A673 (cell line): Measurements from ENCODE around the gene TRIM61. TPM values are rescaled to one million over a fixed set of nuclear protein-coding genes. Genes with fewer than 3 reads are reported as not detected.
A peak's percentile ranks its signal among the peaks of the same experiment; 100 is the strongest.
"Not testable (repeated sequence)": the region's sequence is repeated elsewhere in the genome, so short reads cannot be mapped to it uniquely, and the experiment has no call there.

Experiments used
- BruUV-seq: library from RNA; stranded (reverse); fragments of 400-500 nt; replicated peaks from 2 replicates; lab custom pipeline; 2021; lab: Mats Ljungman, UMichigan
- CTCF ChIA-PET: fragments of 300-600 bp; sonication (Branson Sonifier 250); formaldehyde crosslinking; loops from one replicate; lab custom pipeline; 2022; ENCODE audit warnings: antibody characterized with exemption; lab: Charles Lee
- POLR2A ChIA-PET: fragments of 300-600 bp; sonication (Branson Sonifier 250); formaldehyde crosslinking; loops from one replicate; lab custom pipeline; 2022; ENCODE audit warnings: antibody characterized with exemption; ENCODE audit not compliant: low non-redundant PET; lab: Charles Lee
- DNase-seq: peaks from one replicate; pipeline ENCODE4 v3.0.0-alpha.2; 2015; ENCODE audit warnings: low spot score
- H3K27ac ChIP-seq: fragments of 200-600 bp; sonication (generic); 2 replicates; pipeline ENCODE4 v1.5.1; 2016; ENCODE audit warnings: mixed run types, low read depth, mild to moderate bottlenecking, mixed read lengths, antibody characterized with exemption, low read length; ENCODE audit not compliant: poor library complexity, severe bottlenecking
- H3K27me3 ChIP-seq: fragments of 200-600 bp; sonication (generic); replicated peaks from 2 replicates; pipeline ENCODE4 v1.6.1; 2017; ENCODE audit warnings: mixed run types, low read depth, mild to moderate bottlenecking, mixed read lengths, antibody characterized with exemption, low read length; ENCODE audit not compliant: insufficient read depth, poor library complexity
- H3K36me3 ChIP-seq: fragments of 200-600 bp; sonication (generic); 2 replicates; pipeline ENCODE4 v1.6.1; 2016; ENCODE audit warnings: mixed run types, mild to moderate bottlenecking, mixed read lengths, antibody characterized with exemption, low read length; ENCODE audit not compliant: insufficient read depth, poor library complexity, severe bottlenecking
- H3K4me1 ChIP-seq: fragments of 200-600 bp; sonication (generic); 2 replicates; pipeline ENCODE4 v1.6.1; 2017; ENCODE audit warnings: mixed run types, mild to moderate bottlenecking, mixed read lengths, antibody characterized with exemption, low read length; ENCODE audit not compliant: insufficient read depth, poor library complexity, severe bottlenecking
- H3K4me3 ChIP-seq: fragments of 200-600 bp; sonication (generic); 2 replicates; pipeline ENCODE4 v1.5.1; 2016; ENCODE audit warnings: low read depth, mixed run types, mild to moderate bottlenecking, mixed read lengths, low read length; ENCODE audit not compliant: poor library complexity, severe bottlenecking
- H3K9me3 ChIP-seq: fragments of 200-600 bp; sonication (generic); 2 replicates; pipeline ENCODE4 v1.6.1; 2016; ENCODE audit warnings: mixed run types, low read depth, mild to moderate bottlenecking, mixed read lengths, antibody characterized with exemption, low read length; ENCODE audit not compliant: poor library complexity, severe bottlenecking
- EZH2 ChIP-seq: fragments of 200-600 bp; sonication (generic); IDR thresholded peaks from 2 replicates; pipeline ENCODE4 v1.6.1; 2017; ENCODE audit warnings: borderline replicate concordance, low read depth, mild to moderate bottlenecking, mixed read lengths, antibody characterized with exemption, low read length; ENCODE audit not compliant: poor library complexity, severe bottlenecking
- intact Hi-C: fragments of 100-400 bp; cut with micrococcal nuclease; formaldehyde crosslinking; loops from one replicate; pipeline ENCODE4 v1.10.0; 2022; ENCODE audit not compliant: unreplicated experiment
- total RNA-seq: library from RNA; stranded (reverse); gene quantifications from 2 replicates; pipeline ENCODE4 v1.2.3, GENCODE V29; 2021
- TF ChIP-seq, protein P1 (sequence below): fragments of 300-800, 200-600 bp; sonication (generic); conservative IDR thresholded peaks from 2 replicates; pipeline ENCODE4 v1.5.1; 2017; ENCODE audit warnings: low read depth, mild to moderate bottlenecking, antibody characterized with exemption, low read length, moderate library complexity, mixed read lengths

The TRIM61 gene
- total RNA-seq, 1 experiment from 2014 or later, result 4.1 TPM

DNA sequence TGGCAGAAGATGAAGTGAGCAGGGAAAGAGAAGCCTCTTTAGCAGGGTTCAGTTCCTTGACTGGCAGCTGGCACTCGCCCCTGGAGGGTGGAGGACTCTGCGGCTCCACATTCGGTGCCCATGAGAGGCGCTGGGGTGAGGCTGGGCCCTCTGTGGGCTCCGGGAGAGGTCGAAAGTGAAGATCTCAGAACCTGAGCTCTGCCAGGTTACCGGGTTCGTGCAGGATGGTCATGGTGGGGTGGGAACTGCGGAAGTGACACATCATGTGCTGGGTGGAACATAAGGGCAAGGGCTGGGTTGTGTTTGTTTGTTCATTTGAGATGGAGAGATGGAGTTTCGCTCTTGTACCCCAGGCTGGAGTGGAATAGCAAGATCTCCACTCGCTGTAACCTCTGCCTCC, 44.2 kb downstream of the TRIM61 start:
- CTCF ChIA-PET, result interaction anchor here (0.6 kb wide), 1 partner anchor 163 kb away, joined by 3 read pairs; no protein-coding TSS in a partner anchor
- no peaks in the 10 kb centered on the region for H3K27me3 ChIP-seq
- POLR2A ChIA-PET, result no interaction called here
- no peaks in the 10 kb centered on the region for H3K9me3 ChIP-seq
- peaks cover 4% of the 10 kb centered on the region for H3K4me1 ChIP-seq
- TF ChIP-seq EZH2, result no peak
- TF ChIP-seq, protein P1, sequence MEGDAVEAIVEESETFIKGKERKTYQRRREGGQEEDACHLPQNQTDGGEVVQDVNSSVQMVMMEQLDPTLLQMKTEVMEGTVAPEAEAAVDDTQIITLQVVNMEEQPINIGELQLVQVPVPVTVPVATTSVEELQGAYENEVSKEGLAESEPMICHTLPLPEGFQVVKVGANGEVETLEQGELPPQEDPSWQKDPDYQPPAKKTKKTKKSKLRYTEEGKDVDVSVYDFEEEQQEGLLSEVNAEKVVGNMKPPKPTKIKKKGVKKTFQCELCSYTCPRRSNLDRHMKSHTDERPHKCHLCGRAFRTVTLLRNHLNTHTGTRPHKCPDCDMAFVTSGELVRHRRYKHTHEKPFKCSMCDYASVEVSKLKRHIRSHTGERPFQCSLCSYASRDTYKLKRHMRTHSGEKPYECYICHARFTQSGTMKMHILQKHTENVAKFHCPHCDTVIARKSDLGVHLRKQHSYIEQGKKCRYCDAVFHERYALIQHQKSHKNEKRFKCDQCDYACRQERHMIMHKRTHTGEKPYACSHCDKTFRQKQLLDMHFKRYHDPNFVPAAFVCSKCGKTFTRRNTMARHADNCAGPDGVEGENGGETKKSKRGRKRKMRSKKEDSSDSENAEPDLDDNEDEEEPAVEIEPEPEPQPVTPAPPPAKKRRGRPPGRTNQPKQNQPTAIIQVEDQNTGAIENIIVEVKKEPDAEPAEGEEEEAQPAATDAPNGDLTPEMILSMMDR, result no peak
- no peak for DNase-seq
- no peak overlapping the region for H3K4me3 ChIP-seq
- intact Hi-C loops, result no loop called here
- no TSS peak for BruUV-seq
- H3K36me3 ChIP-seq, result no peaks in the 10 kb centered on the region
- no peak overlapping the region for H3K27ac ChIP-seq

DNA sequence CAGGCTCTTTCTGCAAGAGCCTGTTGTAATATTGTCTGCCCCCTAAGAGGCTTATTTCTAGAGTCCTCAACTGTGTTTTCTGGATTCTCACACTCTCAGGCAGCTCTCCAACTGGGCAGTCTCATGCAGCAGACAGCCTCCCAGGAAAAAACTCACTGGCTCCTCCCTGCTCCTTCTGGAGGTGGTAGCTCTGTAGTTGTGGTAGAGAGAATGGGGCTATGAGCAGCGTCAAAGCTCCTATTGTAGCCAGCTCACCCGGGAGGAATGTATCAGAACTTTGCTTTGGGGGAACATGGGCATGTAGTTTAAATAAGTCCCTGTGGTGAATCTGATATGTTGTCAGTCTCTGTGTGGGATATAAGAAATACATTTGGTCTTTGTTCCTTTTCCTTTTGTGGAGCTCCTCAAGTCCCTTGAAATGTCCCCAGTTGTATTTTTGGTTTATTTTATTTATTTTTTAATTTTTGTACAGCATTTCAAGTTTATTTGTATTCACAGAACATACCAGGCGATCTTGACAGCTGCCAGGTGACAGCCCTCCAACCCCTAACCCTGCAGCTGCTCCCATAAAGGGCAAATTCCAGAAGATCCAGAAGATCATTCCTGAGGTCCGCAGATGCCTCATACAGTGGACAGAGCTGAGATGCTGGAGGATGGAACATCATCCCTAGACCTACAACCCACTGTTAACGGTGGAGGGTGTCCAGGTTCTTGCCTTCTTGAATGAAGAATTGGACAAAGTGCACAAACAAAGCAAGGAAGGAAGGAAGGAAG, 45.7 kb downstream of the TRIM61 start:
- Histone ChIP-seq H3K4me1 (peaks cover 4% of the 10 kb centered on the region), H3K27ac (no peak overlapping the region), H3K4me3 (no peak overlapping the region), H3K9me3 (no peaks in the 10 kb centered on the region), H3K27me3 (no peaks in the 10 kb centered on the region), H3K36me3 (no peaks in the 10 kb centered on the region)
- POLR2A ChIA-PET, result no interaction called here
- peak; percentile 18 for DNase-seq
- BruUV-seq, result no TSS peak
- intact Hi-C loops, result no loop called here
- TF ChIP-seq, protein P1, result no peak
- TF ChIP-seq EZH2, result no peak
- CTCF ChIA-PET, result no interaction called here

GRCh38 chr4:164930647-164931046, 46.8 kb downstream of the TRIM61 start:
- Histone ChIP-seq H3K27ac (no peak overlapping the region), H3K4me1 (peaks cover 4% of the 10 kb centered on the region), H3K4me3 (no peak overlapping the region), H3K36me3 (no peaks in the 10 kb centered on the region), H3K27me3 (no peaks in the 10 kb centered on the region), H3K9me3 (no peaks in the 10 kb centered on the region)
- TF ChIP-seq EZH2, result no peak
- TF ChIP-seq, protein P1, result no peak
- ChIA-PET CTCF (no interaction called here), POLR2A (no interaction called here)
- DNase-seq, result no peak
- no TSS peak for BruUV-seq
- intact Hi-C loops, result no loop called here

DNA sequence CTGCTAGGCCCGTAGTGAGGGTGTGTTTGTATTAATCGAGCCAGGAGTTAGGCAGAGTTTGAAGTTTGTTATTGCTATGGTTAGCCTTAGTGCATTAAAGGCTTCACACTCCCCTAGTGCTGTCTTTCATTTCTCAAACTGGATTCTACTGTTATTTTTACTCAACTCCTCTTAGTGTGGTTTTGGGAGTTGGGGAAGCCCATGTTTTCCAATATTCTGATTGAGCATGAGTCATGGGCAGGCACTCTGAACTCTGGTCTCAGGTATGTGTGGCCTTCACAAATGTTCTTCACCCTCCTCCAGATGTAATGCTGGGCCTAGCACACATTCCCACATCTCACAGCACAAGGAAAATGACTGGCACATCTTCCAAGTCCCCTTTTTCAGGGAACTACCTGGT, 50.4 kb downstream of the TRIM61 start:
- POLR2A ChIA-PET, BruUV-seq, H3K36me3 ChIP-seq, H3K4me3 ChIP-seq, H3K27me3 ChIP-seq, H3K9me3 ChIP-seq, CTCF ChIA-PET, H3K4me1 ChIP-seq, H3K27ac ChIP-seq, intact Hi-C loops, DNase-seq: not testable (repeated sequence)
